Panc1 (cell line): ENCODE measurements around the gene RELB. TPM values are rescaled to one million over a fixed set of nuclear protein-coding genes. Genes with fewer than 3 reads are reported as not detected.
A peak's percentile ranks its signal among the peaks of the same experiment; 100 is the strongest.

ENCODE experiments used
- ATAC-seq: fragments of 200-7000 bp; cut with Tn5 transposase; 2 replicates; pipeline ENCODE4 v1.9.1; 2020; ENCODE audit warnings: mild to moderate bottlenecking, moderate library complexity
- BruUV-seq: library from RNA; stranded (reverse); fragments of 400-500 nt; replicated peaks from 2 replicates; lab custom pipeline; 2021; lab: Mats Ljungman, UMichigan
- CTCF ChIA-PET: fragments of 300-600 bp; sonication (Branson Sonifier 250); formaldehyde crosslinking; loops from one replicate; lab custom pipeline; 2022; ENCODE audit warnings: antibody characterized with exemption; lab: Charles Lee
- POLR2A ChIA-PET: fragments of 300-600 bp; sonication (Branson Sonifier 250); formaldehyde crosslinking; loops from one replicate; lab custom pipeline; 2022; ENCODE audit warnings: antibody characterized with exemption; lab: Charles Lee
- DNase-seq: peaks from one replicate; pipeline ENCODE4 v3.0.0-alpha.2; 2010; ENCODE audit warnings: low read depth, low spot score
- H3K27ac ChIP-seq: 2 replicates; pipeline ENCODE4 v1.5.1; 2011; ENCODE audit warnings: mild to moderate bottlenecking, low read length, inconsistent platforms
- H3K27me3 ChIP-seq: fragments of 200-500 bp; sonication (Bioruptor generic); 2 replicates; pipeline ENCODE4 v1.6.0; 2014; ENCODE audit warnings: low read length, inconsistent platforms; ENCODE audit not compliant: control insufficient read depth, insufficient read depth
- H3K36me3 ChIP-seq: fragments of 200-500 bp; sonication (Bioruptor generic); 2 replicates; pipeline ENCODE4 v1.5.1; 2014; ENCODE audit warnings: inconsistent platforms, mild to moderate bottlenecking, low read length, moderate library complexity; ENCODE audit not compliant: control insufficient read depth, insufficient read depth
- H3K4me1 ChIP-seq: 2 replicates; pipeline ENCODE4 v1.5.1; 2011; ENCODE audit warnings: inconsistent platforms, mild to moderate bottlenecking, low read length, moderate library complexity; ENCODE audit not compliant: control insufficient read depth, insufficient read depth
- H3K4me3 ChIP-seq, 2 experiments: 2 replicates each; pipeline ENCODE4 v1.5.1; 2011 to 2012; ENCODE audit warnings: low read depth in 2 of 2, low read length in 2 of 2, mild to moderate bottlenecking in 2 of 2, inconsistent platforms in 1 of 2, moderate library complexity in 1 of 2
- H3K9me3 ChIP-seq: fragments of 200-500 bp; sonication (Bioruptor generic); 2 replicates; pipeline ENCODE4 v1.5.1; 2014; ENCODE audit warnings: low read depth, mild to moderate bottlenecking, inconsistent platforms, low read length, moderate library complexity; ENCODE audit not compliant: control insufficient read depth, insufficient read depth
- POLR2AphosphoS5 ChIP-seq: IDR thresholded peaks from 2 replicates; pipeline ENCODE4 v1.6.1; 2012; ENCODE audit warnings: mild to moderate bottlenecking, low read depth, low read length, moderate library complexity
- SIN3A ChIP-seq: IDR thresholded peaks from 2 replicates; pipeline ENCODE4 v1.6.1; 2012; ENCODE audit warnings: low read depth, mild to moderate bottlenecking, low read length, moderate library complexity, borderline replicate concordance; ENCODE audit not compliant: insufficient read depth
- TCF7L2 ChIP-seq: IDR thresholded peaks from 2 replicates; pipeline ENCODE4 v1.6.1; 2011; ENCODE audit warnings: mild to moderate bottlenecking, low read depth, low read length, inconsistent platforms
- in situ Hi-C: cut with HindIII; loops from 2 replicates; pipeline ENCODE4 v1.10.0; 2016; ENCODE audit warnings: low sequenced_read_pairs, low pct_unique_long_range_greater_than_20kb
- intact Hi-C: fragments of 100-400 bp; cut with micrococcal nuclease; formaldehyde crosslinking; loops from one replicate; pipeline ENCODE4 v1.10.0; 2022; ENCODE audit not compliant: unreplicated experiment
- total RNA-seq: library from RNA; stranded (reverse); gene quantifications from one replicate; pipeline ENCODE4 v1.2.1, GENCODE V29; 2021; ENCODE audit not compliant: unreplicated experiment
- TF ChIP-seq, protein P1 (sequence below), 2 experiments: IDR thresholded peaks; 2 replicates each; pipeline ENCODE4 v1.6.1; 2011 to 2012; ENCODE audit warnings: low read depth in 2 of 2, control low read depth in 1 of 2, low read length in 1 of 2, mild to moderate bottlenecking in 1 of 2, moderate library complexity in 1 of 2; ENCODE audit not compliant: insufficient read depth in 1 of 2
- TF ChIP-seq, protein P2 (sequence below): fragments of 450-650 bp; IDR thresholded peaks from 2 replicates; pipeline ENCODE4 v1.5.1; 2017; ENCODE audit warnings: mild to moderate bottlenecking

The RELB gene
- total RNA-seq, 1 experiment from 2014 or later = 28.1 TPM

DNA sequence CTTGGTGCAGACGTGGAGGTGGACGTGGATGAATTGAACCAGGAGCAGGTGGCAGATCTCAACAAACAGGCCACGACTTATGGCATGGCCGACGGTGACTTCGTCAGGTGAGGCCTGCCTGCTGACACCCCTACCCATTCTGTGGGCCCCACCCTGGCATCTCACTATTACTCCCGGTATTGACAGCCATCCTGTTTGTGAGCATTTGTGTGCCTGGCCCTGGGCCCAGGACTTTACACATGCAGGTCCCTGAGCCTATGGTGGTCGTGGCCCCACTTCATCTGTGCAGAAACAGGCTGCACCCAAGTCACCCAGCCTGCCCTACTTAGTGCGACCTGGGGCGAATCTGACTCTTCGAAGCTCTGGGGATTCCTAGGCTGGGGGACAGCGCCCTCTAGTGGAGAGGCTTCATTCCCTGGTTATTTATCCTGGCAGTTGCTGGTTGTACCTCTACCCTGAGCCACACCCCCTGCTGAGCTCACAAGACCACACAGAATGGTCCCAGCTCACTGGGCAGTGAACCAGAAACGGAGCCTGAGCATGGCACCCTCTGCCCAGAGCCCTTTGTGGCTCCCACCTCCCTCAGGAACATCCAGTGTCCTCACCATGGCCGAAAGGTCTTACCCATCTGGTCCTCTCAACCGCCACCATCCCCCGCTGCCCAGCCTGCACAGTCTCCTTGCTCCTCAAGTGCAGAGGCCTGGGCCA, 58.1 kb downstream of the RELB start:
- TF ChIP-seq, protein P1, sequence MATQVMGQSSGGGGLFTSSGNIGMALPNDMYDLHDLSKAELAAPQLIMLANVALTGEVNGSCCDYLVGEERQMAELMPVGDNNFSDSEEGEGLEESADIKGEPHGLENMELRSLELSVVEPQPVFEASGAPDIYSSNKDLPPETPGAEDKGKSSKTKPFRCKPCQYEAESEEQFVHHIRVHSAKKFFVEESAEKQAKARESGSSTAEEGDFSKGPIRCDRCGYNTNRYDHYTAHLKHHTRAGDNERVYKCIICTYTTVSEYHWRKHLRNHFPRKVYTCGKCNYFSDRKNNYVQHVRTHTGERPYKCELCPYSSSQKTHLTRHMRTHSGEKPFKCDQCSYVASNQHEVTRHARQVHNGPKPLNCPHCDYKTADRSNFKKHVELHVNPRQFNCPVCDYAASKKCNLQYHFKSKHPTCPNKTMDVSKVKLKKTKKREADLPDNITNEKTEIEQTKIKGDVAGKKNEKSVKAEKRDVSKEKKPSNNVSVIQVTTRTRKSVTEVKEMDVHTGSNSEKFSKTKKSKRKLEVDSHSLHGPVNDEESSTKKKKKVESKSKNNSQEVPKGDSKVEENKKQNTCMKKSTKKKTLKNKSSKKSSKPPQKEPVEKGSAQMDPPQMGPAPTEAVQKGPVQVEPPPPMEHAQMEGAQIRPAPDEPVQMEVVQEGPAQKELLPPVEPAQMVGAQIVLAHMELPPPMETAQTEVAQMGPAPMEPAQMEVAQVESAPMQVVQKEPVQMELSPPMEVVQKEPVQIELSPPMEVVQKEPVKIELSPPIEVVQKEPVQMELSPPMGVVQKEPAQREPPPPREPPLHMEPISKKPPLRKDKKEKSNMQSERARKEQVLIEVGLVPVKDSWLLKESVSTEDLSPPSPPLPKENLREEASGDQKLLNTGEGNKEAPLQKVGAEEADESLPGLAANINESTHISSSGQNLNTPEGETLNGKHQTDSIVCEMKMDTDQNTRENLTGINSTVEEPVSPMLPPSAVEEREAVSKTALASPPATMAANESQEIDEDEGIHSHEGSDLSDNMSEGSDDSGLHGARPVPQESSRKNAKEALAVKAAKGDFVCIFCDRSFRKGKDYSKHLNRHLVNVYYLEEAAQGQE (IDR thresholded peaks at IDR 0.05; ENCODE audit: insufficient read depth in 1 of 2, low read depth in 2 of 2, low read length in 1 of 2) = no peak
- TF ChIP-seq, protein P2, sequence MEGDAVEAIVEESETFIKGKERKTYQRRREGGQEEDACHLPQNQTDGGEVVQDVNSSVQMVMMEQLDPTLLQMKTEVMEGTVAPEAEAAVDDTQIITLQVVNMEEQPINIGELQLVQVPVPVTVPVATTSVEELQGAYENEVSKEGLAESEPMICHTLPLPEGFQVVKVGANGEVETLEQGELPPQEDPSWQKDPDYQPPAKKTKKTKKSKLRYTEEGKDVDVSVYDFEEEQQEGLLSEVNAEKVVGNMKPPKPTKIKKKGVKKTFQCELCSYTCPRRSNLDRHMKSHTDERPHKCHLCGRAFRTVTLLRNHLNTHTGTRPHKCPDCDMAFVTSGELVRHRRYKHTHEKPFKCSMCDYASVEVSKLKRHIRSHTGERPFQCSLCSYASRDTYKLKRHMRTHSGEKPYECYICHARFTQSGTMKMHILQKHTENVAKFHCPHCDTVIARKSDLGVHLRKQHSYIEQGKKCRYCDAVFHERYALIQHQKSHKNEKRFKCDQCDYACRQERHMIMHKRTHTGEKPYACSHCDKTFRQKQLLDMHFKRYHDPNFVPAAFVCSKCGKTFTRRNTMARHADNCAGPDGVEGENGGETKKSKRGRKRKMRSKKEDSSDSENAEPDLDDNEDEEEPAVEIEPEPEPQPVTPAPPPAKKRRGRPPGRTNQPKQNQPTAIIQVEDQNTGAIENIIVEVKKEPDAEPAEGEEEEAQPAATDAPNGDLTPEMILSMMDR = peak; percentile 88
- ATAC-seq (peak; percentile 82), DNase-seq (peak; percentile 42)
- no peak overlapping the region for H3K4me3 ChIP-seq
- POLR2A ChIA-PET = interaction anchor here (0.6 kb wide), 1 partner anchor 122 kb away, joined by 3 read pairs; no protein-coding TSS in a partner anchor
- no peaks in the 10 kb centered on the region for H3K27me3 ChIP-seq
- H3K27ac ChIP-seq = no peak overlapping the region
- intact Hi-C loops = no loop called here
- in situ Hi-C loops = no loop called here
- no peaks in the 10 kb centered on the region for H3K9me3 ChIP-seq
- CTCF ChIA-PET = interaction anchor here (0.6 to 1.2 kb wide), 3 partner anchors 20 to 242 kb away, joined by 3 to 4 read pairs (median 4); partner anchors contain the start of gene CLASRP
- no peaks in the 10 kb centered on the region for H3K4me1 ChIP-seq
- no TSS peak for BruUV-seq
- H3K36me3 ChIP-seq = 0 out of 2 replicates have a peak, but pooled peaks cover 3% of the 10 kb centered on the region

DNA sequence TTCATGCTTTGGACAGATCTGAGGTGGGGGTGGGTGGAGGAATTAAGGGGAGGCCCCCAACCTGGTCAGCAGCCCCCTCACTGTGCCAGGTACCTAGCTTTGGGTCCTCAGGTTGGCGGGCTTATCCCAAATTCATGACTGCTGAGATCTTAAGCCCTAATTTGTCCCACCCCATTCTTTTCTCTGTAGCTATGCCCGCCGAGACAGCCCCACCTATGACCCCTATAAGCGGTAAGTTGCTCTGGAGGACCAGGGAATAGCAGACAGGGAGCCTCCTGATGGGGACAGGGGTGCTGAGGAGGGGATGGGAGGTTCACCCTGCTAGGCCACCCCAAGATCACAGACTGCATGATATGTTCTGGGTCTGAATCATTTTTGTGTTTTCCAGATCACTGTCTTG, 60.7 kb downstream of the RELB start:
- BruUV-seq = no TSS peak
- no peaks in the 10 kb centered on the region for H3K9me3 ChIP-seq
- POLR2A ChIA-PET = no interaction called here
- DNase-seq (no peak), ATAC-seq (no peak)
- intact Hi-C loops = no loop called here
- H3K4me3 ChIP-seq = no peak overlapping the region
- CTCF ChIA-PET = no interaction called here
- no peaks in the 10 kb centered on the region for H3K27me3 ChIP-seq
- no peaks in the 10 kb centered on the region for H3K36me3 ChIP-seq
- H3K27ac ChIP-seq = no peak overlapping the region
- H3K4me1 ChIP-seq = no peaks in the 10 kb centered on the region
- TF ChIP-seq, protein P2 = no peak
- TF ChIP-seq, protein P1 (IDR thresholded peaks at IDR 0.05; ENCODE audit: insufficient read depth in 1 of 2, low read depth in 2 of 2, low read length in 1 of 2) = no peak
- TF ChIP-seq SIN3A (no peak), POLR2AphosphoS5 (no peak), TCF7L2 (no peak)
- in situ Hi-C loops = no loop called here
